NCI-H2171 treated with DMSO at 0.1 percent for 48 hours (cell line): ENCODE measurements around the gene RNF25.

Experiments used
- DNase-seq: peaks from one replicate; lab custom pipeline; 2025; lab: John Stamatoyannopoulos, UW

RNF25 gene, protein sequence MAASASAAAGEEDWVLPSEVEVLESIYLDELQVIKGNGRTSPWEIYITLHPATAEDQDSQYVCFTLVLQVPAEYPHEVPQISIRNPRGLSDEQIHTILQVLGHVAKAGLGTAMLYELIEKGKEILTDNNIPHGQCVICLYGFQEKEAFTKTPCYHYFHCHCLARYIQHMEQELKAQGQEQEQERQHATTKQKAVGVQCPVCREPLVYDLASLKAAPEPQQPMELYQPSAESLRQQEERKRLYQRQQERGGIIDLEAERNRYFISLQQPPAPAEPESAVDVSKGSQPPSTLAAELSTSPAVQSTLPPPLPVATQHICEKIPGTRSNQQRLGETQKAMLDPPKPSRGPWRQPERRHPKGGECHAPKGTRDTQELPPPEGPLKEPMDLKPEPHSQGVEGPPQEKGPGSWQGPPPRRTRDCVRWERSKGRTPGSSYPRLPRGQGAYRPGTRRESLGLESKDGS

DNA sequence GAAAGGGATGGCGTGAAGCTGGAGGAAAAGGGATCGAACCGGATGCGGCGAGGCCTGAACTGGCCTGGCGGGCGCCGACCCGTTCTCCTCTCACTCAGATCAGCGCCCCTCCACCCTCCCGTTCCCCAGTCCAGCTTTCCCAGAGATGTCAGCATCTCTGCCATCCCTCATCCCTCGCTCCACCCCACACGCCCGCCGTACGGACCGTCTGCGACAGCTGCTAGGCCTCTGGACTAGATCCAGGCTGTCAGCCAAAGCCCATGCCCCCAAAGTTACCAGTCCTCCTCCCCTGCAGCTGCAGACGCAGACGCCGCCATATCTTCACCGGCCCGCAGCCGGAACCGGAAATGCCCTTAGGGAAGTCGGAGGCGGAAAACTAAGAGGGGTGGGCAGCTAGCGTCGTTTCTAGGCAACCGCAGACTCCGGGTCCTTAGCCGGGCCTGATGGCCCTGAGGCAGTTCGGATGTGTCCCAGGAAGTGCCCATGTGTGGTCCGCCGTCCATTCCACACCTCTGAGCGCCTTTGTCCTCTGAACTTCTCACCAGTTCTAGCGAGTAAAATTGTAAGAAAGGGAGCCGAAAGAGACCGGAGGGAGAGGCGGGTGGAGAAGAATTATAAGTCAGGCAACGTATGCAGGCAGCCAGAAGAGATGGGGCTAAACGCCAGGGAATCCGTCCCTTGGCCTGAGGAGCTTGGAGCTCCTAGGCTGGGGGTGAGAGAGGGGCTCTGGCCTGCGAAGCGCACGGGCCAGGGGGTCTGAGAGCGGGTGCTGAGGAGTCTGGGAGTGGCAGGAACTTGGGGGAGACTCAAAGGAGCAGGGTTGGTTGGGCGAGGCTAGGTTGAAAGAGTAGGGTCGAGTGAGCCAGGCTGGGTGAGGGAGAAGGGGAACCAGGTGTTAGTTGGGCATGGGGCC, at the start of gene RNF25, which contains the start of gene STK36:
TSS of gene RNF25 (minus strand) at position 349 of the 913 bp plus-strand sequence. CDS start at position 317, 32 bp downstream.
TSS of gene STK36 (plus strand) at position 433 of the 913 bp plus-strand sequence. CDS start 744 bp downstream, outside the sequence.
- DNase-seq: peak; percentile 95

- DNase-seq: no peak
Measured at GRCh38 chr2:218721488-218721887, 49.7 kb upstream of the RNF25 start.

DNA sequence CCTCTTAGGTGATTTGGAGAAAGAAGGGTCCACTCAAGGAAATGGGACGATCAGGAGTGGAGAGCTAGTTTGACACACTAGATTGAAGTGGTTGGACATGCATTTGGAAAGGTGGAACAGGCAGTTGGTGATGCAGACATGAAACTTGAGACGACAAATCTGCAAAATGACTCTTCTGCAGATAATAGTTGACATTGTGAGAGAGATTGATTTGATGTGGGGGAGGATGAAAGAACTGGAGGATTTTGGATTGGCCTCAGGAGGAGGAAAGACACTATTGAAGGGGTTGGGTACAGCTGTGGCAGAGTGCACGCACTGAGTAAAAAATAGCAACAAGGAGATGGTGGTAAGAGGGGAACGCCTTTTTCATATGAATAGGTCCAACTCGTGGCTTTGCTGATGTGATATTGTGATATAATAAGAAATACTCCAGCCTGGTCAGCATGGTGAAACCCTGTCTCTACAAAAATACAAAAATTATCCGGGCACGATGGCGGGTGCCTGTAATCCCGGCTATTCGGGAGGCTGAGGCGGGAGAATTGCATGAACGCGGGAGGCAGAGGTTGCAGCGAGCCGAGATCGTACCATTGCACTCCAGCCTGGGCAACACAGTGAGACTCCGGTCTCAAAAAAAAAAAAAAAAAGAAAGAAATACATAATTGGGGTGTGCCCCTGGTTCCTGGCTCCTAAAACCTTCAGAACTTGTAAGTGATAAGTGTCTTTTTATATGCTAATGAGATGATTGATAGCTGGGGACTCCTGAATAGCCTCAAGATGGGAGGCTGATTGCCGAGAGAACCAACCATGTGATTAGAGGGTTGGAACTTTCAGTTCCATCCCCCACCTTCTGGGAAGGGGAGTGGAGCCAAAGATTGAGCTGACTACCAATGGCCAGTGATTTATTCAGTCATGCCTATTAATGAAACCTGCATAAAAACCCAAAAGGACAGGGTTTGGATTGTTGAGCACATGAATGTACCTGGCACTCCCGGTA, 48.5 kb upstream of the RNF25 start:
- DNase-seq: no peak

- DNase-seq: no peak
Measured at GRCh38 chr2:218719457-218719856, 47.7 kb upstream of the RNF25 start.

- DNase-seq: no peak
Measured at GRCh38 chr2:218718058-218718457, 46.3 kb upstream of the RNF25 start.

DNA sequence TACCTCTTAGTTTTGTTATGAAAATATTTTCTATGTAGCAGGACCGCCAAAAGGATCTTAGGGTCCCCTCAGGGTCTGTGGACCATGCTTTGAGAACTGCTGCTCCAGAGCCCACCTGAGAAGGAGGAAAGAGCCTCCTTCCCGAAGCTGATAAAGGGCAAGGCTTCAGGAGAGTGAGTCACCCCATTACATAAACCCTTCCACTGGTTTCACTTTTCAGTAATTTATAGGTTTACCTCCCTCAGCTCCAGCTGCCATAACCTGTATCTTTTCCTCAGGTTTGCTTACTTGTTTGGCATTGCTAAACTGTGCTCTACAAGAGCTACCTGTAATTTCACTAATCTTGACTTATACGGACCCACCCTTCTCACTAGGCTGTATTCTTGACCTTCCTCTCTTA, 45.5 kb upstream of the RNF25 start:
- no peak for DNase-seq

GRCh38 chr2:218716070-218716469, 44.3 kb upstream of the RNF25 start:
- DNase-seq: no peak

- DNase-seq: no peak
Measured at GRCh38 chr2:218713922-218714321, 42.1 kb upstream of the RNF25 start.

GRCh38 chr2:218711550-218711929, 39.7 kb upstream of the RNF25 start:
- DNase-seq: peak; percentile 52

- peak; percentile 95 for DNase-seq
Measured at GRCh38 chr2:218710687-218711549, 39.1 kb upstream of the RNF25 start, which contains the start of gene TTLL4. TSS of gene TTLL4 (plus strand) at chr2:218710835. CDS start at chr2:218737677, 26,842 bp downstream.

- no peak for DNase-seq
Measured at GRCh38 chr2:218710334-218710686, 38.5 kb upstream of the RNF25 start.

- no peak for DNase-seq
Measured at GRCh38 chr2:218709908-218710307, 38.1 kb upstream of the RNF25 start.

GRCh38 chr2:218708086-218708485, 36.3 kb upstream of the RNF25 start:
- DNase-seq: no peak

DNA sequence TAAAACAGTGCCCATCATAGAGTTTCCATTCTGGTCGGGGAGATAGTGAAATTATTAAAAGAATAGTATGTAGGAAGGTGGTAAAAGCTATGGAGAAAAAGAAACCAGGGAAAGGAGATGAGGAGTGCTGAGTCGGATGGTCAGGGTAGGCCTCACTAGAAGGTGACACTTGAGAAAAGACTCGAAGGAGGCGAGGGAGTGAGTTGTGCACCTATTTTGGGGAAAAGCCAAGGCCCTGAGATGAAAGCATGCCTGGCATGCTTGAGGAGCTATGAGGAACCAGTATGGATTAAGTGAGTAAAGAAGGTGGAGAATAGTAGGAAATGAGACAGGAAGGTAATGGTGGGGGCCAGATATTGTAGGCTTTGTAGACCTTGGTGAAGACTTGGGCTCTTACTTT, 31.5 kb upstream of the RNF25 start:
- no peak for DNase-seq

DNA sequence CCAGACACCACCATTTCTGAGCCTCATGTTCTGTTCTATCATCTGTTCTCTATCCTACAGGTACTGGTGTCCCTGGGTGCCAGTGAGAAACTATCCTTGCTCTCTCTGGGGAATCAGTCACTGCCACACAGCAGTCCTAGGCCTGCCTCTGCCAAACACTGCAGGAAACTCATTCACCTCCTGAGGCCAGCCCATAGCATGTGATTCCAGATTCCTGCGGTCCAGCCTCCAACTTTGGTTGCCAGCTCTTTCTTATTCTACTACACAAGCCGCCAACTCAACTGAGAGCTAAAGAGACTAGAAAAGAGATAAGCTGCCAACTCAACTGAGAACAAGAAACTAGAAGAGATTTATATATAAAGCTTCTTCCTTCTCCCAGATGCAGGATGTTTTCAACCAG, 30.0 kb upstream of the RNF25 start:
- no peak for DNase-seq

GRCh38 chr2:218698885-218699284, 27.1 kb upstream of the RNF25 start:
- no peak for DNase-seq

DNA sequence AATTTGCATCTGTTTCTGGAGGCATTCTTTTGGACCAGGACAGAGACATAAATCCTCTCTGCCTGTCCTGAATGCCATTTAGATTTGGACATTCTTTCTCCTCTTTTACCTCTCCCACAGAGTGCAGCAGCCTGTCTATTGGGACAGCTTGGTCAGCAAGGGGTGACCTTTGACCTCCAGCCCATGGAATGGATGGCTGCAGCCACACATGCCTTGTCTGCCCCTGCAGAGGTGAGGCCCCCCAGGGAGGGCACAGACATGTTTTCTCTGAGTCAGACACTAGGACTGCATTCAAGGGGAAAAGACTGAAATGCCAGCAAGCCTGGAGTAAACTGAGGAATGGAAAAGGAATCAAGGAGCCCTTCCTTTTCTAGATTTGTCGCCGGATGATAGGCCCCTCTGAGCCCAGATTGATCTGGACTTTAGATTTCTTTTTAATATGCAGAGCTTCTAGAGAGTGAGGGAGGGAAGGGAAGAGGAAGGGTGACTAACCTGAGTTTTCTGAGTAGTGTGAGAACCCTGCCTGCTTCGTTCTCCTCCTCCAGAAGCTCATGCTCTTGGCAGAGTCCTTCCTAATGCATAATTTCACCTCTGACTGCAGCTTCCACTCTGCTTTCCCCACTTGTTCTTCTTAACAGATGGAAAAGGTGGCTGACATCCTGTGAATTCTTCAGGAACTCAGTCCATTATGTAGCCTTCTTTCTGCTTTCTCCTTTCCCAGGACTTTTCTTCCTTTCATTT, 22.8 kb upstream of the RNF25 start:
- DNase-seq: no peak

- DNase-seq: no peak
Measured at GRCh38 chr2:218691234-218691633, 19.4 kb upstream of the RNF25 start.

- DNase-seq: peak; percentile 80
Measured at GRCh38 chr2:218687400-218688060, 15.7 kb upstream of the RNF25 start.
